Esophagus muscularis mucosa (tissue), 4 donors: Measurements from ENCODE around the gene LIAS. TPM values are rescaled to one million over a fixed set of nuclear protein-coding genes. Genes with fewer than 3 reads are reported as not detected.

ENCODE experiments used
- DNase-seq: peaks from one replicate; pipeline ENCODE4 v3.0.0-alpha.2; 2017; ENCODE audit errors: extremely low spot score
- H3K27ac ChIP-seq, 4 donors: fragments of 200-600 bp; sonication (generic); replicated peaks in 1 of 4; 1 replicate in 3 of 4; 2 replicates in 1 of 4; pipeline ENCODE4 v1.5.1; 2016 to 2019; ENCODE audit warnings: mild to moderate bottlenecking in 1 of 4
- H3K27me3 ChIP-seq, 4 donors: fragments of 200-600 bp; sonication (generic); one replicate each; pipeline versions ENCODE4 v1.5.1 to v1.6.0; 2016 to 2019
- H3K36me3 ChIP-seq, 4 donors: fragments of 200-600 bp; sonication (generic); one replicate each; pipeline ENCODE4 v1.5.1; 2016 to 2019
- H3K4me1 ChIP-seq, 4 donors: fragments of 200-600 bp; sonication (generic); one replicate each; pipeline ENCODE4 v1.5.1; 2016 to 2019
- H3K4me3 ChIP-seq, 4 donors: fragments of 200-600 bp; sonication (generic); 1 replicate in 2 of 4; 2 replicates in 2 of 4; pipeline ENCODE4 v1.5.1; 2016 to 2019; ENCODE audit warnings: mild to moderate bottlenecking in 4 of 4, moderate library complexity in 1 of 4
- H3K9me3 ChIP-seq, 4 donors: fragments of 200-600 bp; sonication (generic); 1 replicate in 3 of 4; 2 replicates in 1 of 4; pipeline ENCODE4 v1.5.1; 2016 to 2019
- CTCF ChIP-seq, 3 experiments: fragments of 200-600 bp in 2 of 3; fragments of 450-650 bp in 1 of 3; sonication (generic) in 2 of 3; IDR thresholded peaks; one replicate each; pipeline ENCODE4 v1.5.1; 2017 to 2019; ENCODE audit warnings: antibody characterized with exemption in 3 of 3, mild to moderate bottlenecking in 2 of 3, moderate library complexity in 1 of 3
- EP300 ChIP-seq: sonication (generic); formaldehyde crosslinking; IDR thresholded peaks from one replicate; pipeline ENCODE4 v1.6.1; 2017; ENCODE audit warnings: antibody characterized with exemption
- POLR2A ChIP-seq: fragments of 450-650 bp; IDR thresholded peaks from one replicate; pipeline ENCODE4 v1.6.1; 2017; ENCODE audit warnings: antibody characterized with exemption, moderate library complexity, mild to moderate bottlenecking, low read depth
- POLR2AphosphoS5 ChIP-seq, 2 donors: sonication (generic); formaldehyde crosslinking; IDR thresholded peaks; one replicate each; pipeline ENCODE4 v1.6.1; 2017; ENCODE audit warnings: antibody characterized with exemption in 2 of 2
- WGBS: methylation state at CpG from one replicate; pipeline ENCODE4 v1.1.5; 2018; 5-methylcytosine and 5-hydroxymethylcytosine counted together
- intact Hi-C: fragments of 100-400 bp; cut with DNase I; formaldehyde crosslinking; loops from one replicate; pipeline ENCODE4 v1.15.1; 2023
- total RNA-seq, 4 donors: library from RNA; depleted of rRNA; stranded (reverse); fragments of >200 nt; gene quantifications; one replicate each; pipeline versions ENCODE4 v1.1.0 to v1.2.1, GENCODE V29; 2016

LIAS gene
- total RNA-seq, 4 donors from 2014 or later, result 8.5 to 11.6 (median 9.7) TPM

GRCh38 chr4:39490322-39490721 is 31.5 kb downstream of the LIAS start:
- DNase-seq, result no peak
- no peak for TF ChIP-seq POLR2A
- no peak for TF ChIP-seq EP300
- TF ChIP-seq POLR2AphosphoS5 (IDR thresholded peaks at IDR 0.05), result no peak
- TF ChIP-seq CTCF (IDR thresholded peaks at IDR 0.05), result no peak
- no peak overlapping the region for H3K4me3 ChIP-seq
- intact Hi-C loops, result no loop called here
- H3K4me1 ChIP-seq, result no peaks in the 10 kb centered on the region
- H3K36me3 ChIP-seq, result no peaks in the 10 kb centered on the region
- no peaks in the 10 kb centered on the region for H3K27me3 ChIP-seq
- WGBS, result 80% methylated on average over 2 of the region's 2 CpGs
- H3K9me3 ChIP-seq, result no peaks in the 10 kb centered on the region
- no peak overlapping the region for H3K27ac ChIP-seq

- intact Hi-C loops, result no loop called here
- WGBS, result 100% methylated on average over 1 of the region's 1 CpG
- TF ChIP-seq POLR2AphosphoS5 (IDR thresholded peaks at IDR 0.05) (no peak), EP300 (no peak), CTCF (IDR thresholded peaks at IDR 0.05) (no peak), POLR2A (no peak)
- Histone ChIP-seq H3K9me3 (no peaks in the 10 kb centered on the region), H3K4me1 (peaks cover 0 to 6% (median 0%) of the 10 kb centered on the region in 4 donors), H3K4me3 (no peak overlapping the region), H3K36me3 (peaks cover under 1 to 14% (median 9%) of the 10 kb centered on the region in 4 donors), H3K27me3 (no peaks in the 10 kb centered on the region), H3K27ac (no peak overlapping the region)
- DNase-seq, result no peak
Observed at GRCh38 chr4:39494354-39494753, 35.5 kb downstream of the LIAS start.

- no peak overlapping the region for H3K4me3 ChIP-seq
- intact Hi-C loops, result no loop called here
- H3K27ac ChIP-seq, result no peak overlapping the region
- H3K36me3 ChIP-seq, result peaks cover 9 to 27% (median 19%) of the 10 kb centered on the region in 4 donors
- DNase-seq, result no peak
- no peak for TF ChIP-seq EP300
- no peak for TF ChIP-seq CTCF (IDR thresholded peaks at IDR 0.05)
- TF ChIP-seq POLR2A, result no peak
- H3K4me1 ChIP-seq, result peaks cover 0 to 6% (median 0%) of the 10 kb centered on the region in 4 donors
- H3K27me3 ChIP-seq, result no peaks in the 10 kb centered on the region
- WGBS, result 55% methylated on average over 4 of the region's 4 CpGs
- H3K9me3 ChIP-seq, result no peaks in the 10 kb centered on the region
Observed at GRCh38 chr4:39495446-39496213, 36.8 kb downstream of the LIAS start.

GRCh38 chr4:39497909-39498726 is 39.3 kb downstream of the LIAS start:
- WGBS, result 93% methylated on average over 1 of the region's 1 CpG
- TF ChIP-seq POLR2AphosphoS5 (IDR thresholded peaks at IDR 0.05) (no peak), CTCF (IDR thresholded peaks at IDR 0.05) (no peak), EP300 (no peak), POLR2A (no peak)

More at GRCh38 chr4:39497909-39498726, 39.3 kb downstream of the LIAS start:
- Histone ChIP-seq H3K9me3 (no peaks in the 10 kb centered on the region), H3K4me3 (no peak overlapping the region), H3K27ac (no peak overlapping the region), H3K27me3 (no peaks in the 10 kb centered on the region), H3K36me3 (peaks cover 27 to 50% (median 36%) of the 10 kb centered on the region in 4 donors), H3K4me1 (peaks cover 0 to 6% (median 0%) of the 10 kb centered on the region in 4 donors)
- intact Hi-C loops, result no loop called here
- no peak for DNase-seq
